GM15510 (cell line): ENCODE data around the gene DNAH10.

Source experiments
- POLR2A ChIP-seq: IDR thresholded peaks from 3 replicates; pipeline ENCODE4 v1.6.1; 2011; ENCODE audit warnings: borderline replicate concordance; ENCODE audit not compliant: insufficient read length; ENCODE audit errors: extremely low read depth

Gene DNAH10

GRCh38 chr12:123908884-123909725 lies 147.0 kb downstream of the DNAH10 start:
- no peak for TF ChIP-seq POLR2A

GRCh38 chr12:123910057-123910456 lies 148.0 kb downstream of the DNAH10 start:
- TF ChIP-seq POLR2A, result no peak

GRCh38 chr12:123910761-123911193 lies 148.7 kb downstream of the DNAH10 start:
- no peak for TF ChIP-seq POLR2A

- no peak for TF ChIP-seq POLR2A
Observed at GRCh38 chr12:123912415-123913380, 150.6 kb downstream of the DNAH10 start.

- TF ChIP-seq POLR2A, result no peak
Observed at GRCh38 chr12:123914726-123915333, 152.7 kb downstream of the DNAH10 start.

GRCh38 chr12:123916729-123917128 lies 154.6 kb downstream of the DNAH10 start:
- no peak for TF ChIP-seq POLR2A

GRCh38 chr12:123917337-123917850 lies 155.3 kb downstream of the DNAH10 start:
- no peak for TF ChIP-seq POLR2A

- TF ChIP-seq POLR2A, result no peak
Observed at GRCh38 chr12:123919980-123920360, 157.9 kb downstream of the DNAH10 start.

- TF ChIP-seq POLR2A, result no peak
Observed at GRCh38 chr12:123923038-123923437, 160.9 kb downstream of the DNAH10 start.

GRCh38 chr12:123923927-123924326 lies 161.8 kb downstream of the DNAH10 start:
- no peak for TF ChIP-seq POLR2A

GRCh38 chr12:123924539-123924938 lies 162.4 kb downstream of the DNAH10 start:
- TF ChIP-seq POLR2A, result no peak

GRCh38 chr12:123928274-123928865 lies 166.3 kb downstream of the DNAH10 start:
- no peak for TF ChIP-seq POLR2A

- no peak for TF ChIP-seq POLR2A
Observed at GRCh38 chr12:123928897-123929296, 166.8 kb downstream of the DNAH10 start.

GRCh38 chr12:123929946-123930583 lies 168.0 kb downstream of the DNAH10 start:
- TF ChIP-seq POLR2A, result no peak
